ENCODE measurements around the gene PNMT. TPM values are rescaled to one million over a fixed set of nuclear protein-coding genes. Genes with fewer than 3 reads are reported as not detected.

Gene PNMT
- total and polyA plus RNA-seq, 2 donors (not counting 3 experiments of a cell fraction or from before 2014, with no cell fraction given): 0.11 TPM; not detected in 1

- Histone ChIP-seq H3K27me3 (ENCODE audit: control insufficient read depth in 2 of 2, insufficient read depth in 2 of 2, low read length in 2 of 2) (no peaks in the 10 kb centered on the region), H3K9me1 (replicated peaks; ENCODE audit: control insufficient read depth, extremely low read depth, insufficient read depth, low read length) (no peaks in the 10 kb centered on the region), H3K4me3 (replicated peaks in 1 of 3; ENCODE audit: insufficient read depth in 1 of 3, low read depth in 1 of 3, low read length in 3 of 3) (peak overlapping the region in 1 of 3 experiments; percentile 91), H3K4me1 (ENCODE audit: control insufficient read depth, extremely low read depth, insufficient read depth, low read length) (peaks cover 19% of the 10 kb centered on the region), H3K79me2 (ENCODE audit: control insufficient read depth, insufficient read depth, low read length) (peaks cover 19% of the 10 kb centered on the region), H3K9me3 (replicated peaks; ENCODE audit: control insufficient read depth, insufficient read depth, low read length) (no peaks in the 10 kb centered on the region), H3K36me3 (ENCODE audit: control insufficient read depth in 2 of 2, extremely low read depth in 1 of 2, insufficient read depth in 2 of 2, low read length in 2 of 2) (no peaks in the 10 kb centered on the region), H4K20me1 (replicated peaks; ENCODE audit: control insufficient read depth, extremely low read depth, insufficient read depth, low read length) (no peaks in the 10 kb centered on the region), H3K4me2 (ENCODE audit: insufficient read depth, low read length) (peak overlapping the region; percentile 81), H3K27ac (ENCODE audit: insufficient read depth, low read depth, low read length) (no peak overlapping the region), H2AFZ (ENCODE audit: low read depth, low read length) (no peak overlapping the region), H3K9ac (replicated peaks; ENCODE audit: extremely low read depth, insufficient read depth, low read length) (no peak overlapping the region)
- ChIA-PET POLR2A (no interaction called here), CTCF (interaction anchor here (1.0 to 2.0 kb wide), 9 partner anchors 10 to 34 kb away, joined by 3 to 19 read pairs (median 5); partner anchors contain the start of gene PNMT)
- intact Hi-C loops (cut with micrococcal nuclease) (loop anchor here (5.0 kb wide), 1 partner anchor 114 kb away; no protein-coding TSS in a partner anchor), dilution Hi-C loops (cut with MboI; ENCODE audit: extremely low pct_ligation_motif_present, low sequenced_read_pairs) (loop anchor here (10.0 kb wide), 1 partner anchor 106 kb away; no protein-coding TSS in a partner anchor)
- DNase-seq (ENCODE audit: low read depth, low spot score) (no peak), FAIRE-seq (no peak)
- no TSS peak for BruUV-seq (replicated peaks)
- no peak for TF ChIP-seq CTCF (IDR thresholded peaks at IDR 0.05; ENCODE audit: extremely low read depth in 1 of 2, insufficient read depth in 1 of 2, low read depth in 1 of 2, low read length in 2 of 2)
- TF ChIP-seq EZH2 (IDR thresholded peaks at IDR 0.05; ENCODE audit: borderline replicate concordance, low read depth, low read length, severe bottlenecking): no peak
- no peak for TF ChIP-seq MAX (IDR thresholded peaks at IDR 0.05; ENCODE audit: insufficient read depth, insufficient read length)
- no peak for TF ChIP-seq FOS (IDR thresholded peaks at IDR 0.05; ENCODE audit: borderline replicate concordance, insufficient read depth, low read length)
These were observed 29.9 kb upstream of the PNMT start for GRCh38 chr17:39638317-39638716.

GRCh38 chr17:39639043-39639442, 29.2 kb upstream of the PNMT start:
- Histone ChIP-seq H4K20me1 (replicated peaks; ENCODE audit: control insufficient read depth, extremely low read depth, insufficient read depth, low read length) (no peaks in the 10 kb centered on the region), H3K4me2 (ENCODE audit: insufficient read depth, low read length) (no peak overlapping the region), H3K36me3 (ENCODE audit: control insufficient read depth in 2 of 2, extremely low read depth in 1 of 2, insufficient read depth in 2 of 2, low read length in 2 of 2) (no peaks in the 10 kb centered on the region), H3K9me3 (replicated peaks; ENCODE audit: control insufficient read depth, insufficient read depth, low read length) (no peaks in the 10 kb centered on the region), H3K9me1 (replicated peaks; ENCODE audit: control insufficient read depth, extremely low read depth, insufficient read depth, low read length) (no peaks in the 10 kb centered on the region), H3K27me3 (ENCODE audit: control insufficient read depth in 2 of 2, insufficient read depth in 2 of 2, low read length in 2 of 2) (no peaks in the 10 kb centered on the region), H2AFZ (ENCODE audit: low read depth, low read length) (no peak overlapping the region), H3K27ac (ENCODE audit: insufficient read depth, low read depth, low read length) (no peak overlapping the region), H3K9ac (replicated peaks; ENCODE audit: extremely low read depth, insufficient read depth, low read length) (no peak overlapping the region), H3K79me2 (ENCODE audit: control insufficient read depth, insufficient read depth, low read length) (peaks cover 20% of the 10 kb centered on the region), H3K4me3 (replicated peaks in 1 of 3; ENCODE audit: insufficient read depth in 1 of 3, low read depth in 1 of 3, low read length in 3 of 3) (no peak overlapping the region), H3K4me1 (ENCODE audit: control insufficient read depth, extremely low read depth, insufficient read depth, low read length) (peaks cover 22% of the 10 kb centered on the region)
- ChIA-PET POLR2A (no interaction called here), CTCF (interaction anchor here (1.1 to 5.2 kb wide), 5 partner anchors 15 to 92 kb away, joined by 3 to 25 read pairs (median 5); no protein-coding TSS in a partner anchor)
- no peak for TF ChIP-seq MYC (IDR thresholded peaks at IDR 0.05; ENCODE audit: low read depth, low read length)
- no peak for TF ChIP-seq FOS (IDR thresholded peaks at IDR 0.05; ENCODE audit: borderline replicate concordance, insufficient read depth, low read length)
- no peak for TF ChIP-seq EZH2 (IDR thresholded peaks at IDR 0.05; ENCODE audit: borderline replicate concordance, low read depth, low read length, severe bottlenecking)
- no peak for TF ChIP-seq POLR2AphosphoS5 (IDR thresholded peaks at IDR 0.05; ENCODE audit: insufficient read depth, low read depth, low read length)
- TF ChIP-seq JUN (IDR thresholded peaks at IDR 0.05; ENCODE audit: borderline replicate concordance, insufficient read depth, insufficient read length, low read depth): no peak
- TF ChIP-seq MAX (IDR thresholded peaks at IDR 0.05; ENCODE audit: insufficient read depth, insufficient read length): no peak
- no peak for TF ChIP-seq POLR2A (IDR thresholded peaks at IDR 0.05; ENCODE audit: low read depth, low read length)
- dilution Hi-C loops (cut with MboI; ENCODE audit: extremely low pct_ligation_motif_present, low sequenced_read_pairs) (loop anchor here (10.0 kb wide), 1 partner anchor 106 kb away; no protein-coding TSS in a partner anchor), intact Hi-C loops (cut with micrococcal nuclease) (loop anchor here (5.0 kb wide), 1 partner anchor 113 kb away; no protein-coding TSS in a partner anchor)
- no peak for DNase-seq (ENCODE audit: low read depth, low spot score)
- BruUV-seq (replicated peaks): no TSS peak
- no peak for FAIRE-seq

All from endothelial cell of umbilical vein (primary cell).